Smooth muscle cell (in vitro differentiated cells): ENCODE results near the gene TMED3. TPM values are rescaled to one million over a fixed set of nuclear protein-coding genes. Genes with fewer than 3 reads are reported as not detected.
"Not testable (repeated sequence)": the region's sequence is repeated elsewhere in the genome, so short reads cannot be mapped to it uniquely, and the experiment has no call there.

ENCODE experiments used
- DNase-seq: peaks from one replicate; lab custom pipeline; 2025; ENCODE audit not compliant: unreplicated experiment; lab: John Stamatoyannopoulos, UW
- H2AFZ ChIP-seq: fragments of 200-600 bp; sonication (generic); 2 replicates; pipeline ENCODE4 v1.6.0; 2016; ENCODE audit warnings: antibody characterized with exemption, low read depth, mild to moderate bottlenecking
- H3F3A ChIP-seq: fragments of 200-600 bp; sonication (generic); 2 replicates; pipeline ENCODE4 v1.6.0; 2017; ENCODE audit warnings: antibody characterized with exemption, low read depth
- H3K27ac ChIP-seq: fragments of 200-600 bp; sonication (generic); 2 replicates; pipeline ENCODE4 v1.5.1; 2016; ENCODE audit warnings: low read depth, mild to moderate bottlenecking
- H3K27me3 ChIP-seq: fragments of 200-600 bp; sonication (generic); 2 replicates; pipeline ENCODE4 v1.6.1; 2016; ENCODE audit warnings: low read depth, mild to moderate bottlenecking
- H3K36me3 ChIP-seq: fragments of 200-600 bp; sonication (generic); 2 replicates; pipeline ENCODE4 v1.5.1; 2016; ENCODE audit warnings: low read depth
- H3K4me1 ChIP-seq: fragments of 200-600 bp; sonication (generic); 2 replicates; pipeline ENCODE4 v1.5.1; 2016; ENCODE audit warnings: low read depth
- H3K4me2 ChIP-seq: fragments of 200-600 bp; sonication (generic); 2 replicates; pipeline ENCODE4 v1.6.0; 2016; ENCODE audit warnings: mild to moderate bottlenecking
- H3K4me3 ChIP-seq: fragments of 200-600 bp; sonication (generic); 2 replicates; pipeline ENCODE4 v1.5.1; 2016; ENCODE audit warnings: mild to moderate bottlenecking
- H3K79me2 ChIP-seq: fragments of 200-600 bp; sonication (generic); 2 replicates; pipeline ENCODE4 v1.6.0; 2016; ENCODE audit warnings: low read depth, mild to moderate bottlenecking
- H3K9ac ChIP-seq: fragments of 200-600 bp; sonication (generic); 2 replicates; pipeline ENCODE4 v1.6.0; 2016; ENCODE audit warnings: low read depth
- H3K9me3 ChIP-seq: fragments of 200-600 bp; sonication (generic); replicated peaks from 2 replicates; pipeline ENCODE4 v1.5.1; 2016; ENCODE audit warnings: low read depth
- H4K20me1 ChIP-seq: fragments of 200-600 bp; sonication (generic); 2 replicates; pipeline ENCODE4 v1.6.0; 2016; ENCODE audit warnings: low read depth
- CTCF ChIP-seq: fragments of 200-600 bp; sonication (generic); IDR thresholded peaks from 2 replicates; pipeline ENCODE4 v1.5.1; 2017; ENCODE audit warnings: borderline replicate concordance, mild to moderate bottlenecking, antibody characterized with exemption; ENCODE audit not compliant: insufficient read depth, poor library complexity, severe bottlenecking
- WGBS: methylation state at CpG from one replicate; pipeline ENCODE4 v1.1.7; 2016; ENCODE audit warnings: low lambda C conversion rate; 5-methylcytosine and 5-hydroxymethylcytosine counted together
- polyA plus RNA-seq: library from polyadenylated mRNA; unstranded; fragments of >200 nt; fragmentation: Nextera tagmentation; extraction: Ambion mirVana; gene quantifications from 2 replicates; pipeline ENCODE4 v1.2.1, GENCODE V29; 2016
- total RNA-seq: library from RNA; depleted of rRNA; stranded (reverse); fragments of >200 nt; gene quantifications from 2 replicates; pipeline ENCODE4 v1.2.3, GENCODE V29; 2014

Gene TMED3
- total and polyA plus RNA-seq, 2 experiments from 2014 or later = 222 to 228 TPM

DNA sequence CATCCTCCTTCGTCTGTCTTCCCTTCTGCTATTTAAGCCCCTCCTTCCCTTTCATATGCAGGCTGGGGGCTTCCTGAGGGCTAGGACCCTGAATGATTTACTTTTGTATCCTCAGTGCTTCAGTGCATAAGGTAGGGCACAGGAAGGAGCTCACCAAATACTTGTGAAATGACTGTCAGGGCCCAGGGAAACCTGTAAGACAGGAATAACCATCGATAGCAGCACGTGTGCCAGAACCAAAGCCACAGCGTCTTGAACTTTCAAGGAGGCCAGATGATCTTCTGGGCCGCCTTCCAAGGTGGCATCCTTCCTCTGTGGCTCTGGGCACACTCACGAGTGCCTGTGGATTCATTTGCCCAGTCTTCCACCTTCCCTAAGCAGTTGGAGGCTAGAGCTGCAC lies 3.9 kb downstream of the TMED3 start:
- Histone ChIP-seq H3K79me2 (peaks cover 46% of the 10 kb centered on the region), H3F3A (no peaks in the 10 kb centered on the region), H3K27ac (peak overlapping the region; percentile 61), H3K4me2 (no peak overlapping the region), H3K4me1 (peaks cover 11% of the 10 kb centered on the region), H3K9ac (no peak overlapping the region), H4K20me1 (peaks cover 70% of the 10 kb centered on the region), H3K27me3 (peaks cover 1% of the 10 kb centered on the region), H2AFZ (no peak overlapping the region), H3K9me3 (no peaks in the 10 kb centered on the region), H3K4me3 (no peak overlapping the region), H3K36me3 (peaks cover 16% of the 10 kb centered on the region)
- no peak for TF ChIP-seq CTCF
- 74% methylated on average over 6 of the region's 6 CpGs for WGBS
- DNase-seq = no peak

- no peak for DNase-seq
- no peak for TF ChIP-seq CTCF
- Histone ChIP-seq H2AFZ (no peak overlapping the region), H4K20me1 (peaks cover 78% of the 10 kb centered on the region), H3K79me2 (peaks cover 51% of the 10 kb centered on the region), H3K9ac (no peak overlapping the region), H3K9me3 (no peaks in the 10 kb centered on the region), H3K36me3 (peaks cover 16% of the 10 kb centered on the region), H3K27ac (no peak overlapping the region), H3K4me2 (no peak overlapping the region), H3F3A (no peaks in the 10 kb centered on the region), H3K4me1 (peaks cover 11% of the 10 kb centered on the region), H3K4me3 (no peak overlapping the region), H3K27me3 (no peaks in the 10 kb centered on the region)
- whole genome bisulfite sequencing = 87% methylated on average over 10 of the region's 10 CpGs
Observed at GRCh38 chr15:79315623-79316328, 4.9 kb downstream of the TMED3 start.

DNA sequence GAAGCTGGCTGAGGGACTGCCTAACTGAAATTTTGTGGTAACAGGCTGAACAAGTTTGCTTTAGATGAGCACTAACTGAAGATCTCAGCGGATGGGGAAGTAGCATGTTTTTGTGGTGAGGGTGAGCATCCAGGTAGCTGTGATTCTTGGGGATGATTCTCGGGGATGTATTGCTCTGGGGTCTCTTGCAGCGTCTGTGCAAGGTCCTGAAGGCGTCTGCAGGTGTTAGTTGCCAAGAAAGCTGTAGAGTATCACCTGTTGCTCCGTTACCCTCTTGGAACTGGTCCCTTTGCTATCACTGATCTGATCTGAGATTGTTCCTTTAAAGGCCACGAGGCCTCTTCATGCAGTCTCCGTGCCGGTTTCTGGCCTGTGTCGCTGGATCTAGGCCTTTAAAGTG lies 6.0 kb downstream of the TMED3 start:
- Histone ChIP-seq H2AFZ (no peak overlapping the region), H3K4me3 (no peak overlapping the region), H3K27ac (no peak overlapping the region), H3K4me1 (peaks cover 9% of the 10 kb centered on the region), H3K9ac (no peak overlapping the region), H3K9me3 (no peaks in the 10 kb centered on the region), H3K79me2 (peaks cover 50% of the 10 kb centered on the region), H3K27me3 (no peaks in the 10 kb centered on the region), H3K4me2 (no peak overlapping the region), H3F3A (no peaks in the 10 kb centered on the region), H3K36me3 (peaks cover 16% of the 10 kb centered on the region), H4K20me1 (peaks cover 88% of the 10 kb centered on the region)
- DNase-seq = no peak
- WGBS = 81% methylated on average over 9 of the region's 9 CpGs
- TF ChIP-seq CTCF = no peak

DNA sequence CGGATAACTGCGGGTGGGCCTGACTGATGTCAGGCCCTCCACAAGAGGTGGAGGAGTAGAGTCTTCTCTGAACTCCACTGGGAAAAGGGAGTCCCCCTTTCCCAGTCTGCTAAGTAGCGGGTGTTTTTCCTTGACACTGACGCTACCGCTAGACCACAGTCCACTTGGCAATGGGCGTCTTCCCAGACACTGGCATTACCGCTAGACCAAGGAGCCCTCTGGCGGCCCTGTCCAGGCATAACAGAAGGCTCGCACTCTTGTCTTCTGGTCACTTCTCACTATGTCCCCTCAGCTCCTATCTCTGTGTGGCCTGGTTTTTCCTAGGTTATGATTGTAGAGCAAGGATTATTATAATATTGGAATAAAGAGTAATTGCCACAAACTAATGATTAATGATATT lies 9.1 kb downstream of the TMED3 start:
- peaks cover 37% of the 10 kb centered on the region for H3K79me2 ChIP-seq
- peaks cover 87% of the 10 kb centered on the region for H4K20me1 ChIP-seq
- not testable (repeated sequence) for DNase-seq, H2AFZ ChIP-seq, H3K27me3 ChIP-seq, H3K9me3 ChIP-seq, H3K4me3 ChIP-seq, H3K4me1 ChIP-seq, H3K27ac ChIP-seq, H3K9ac ChIP-seq, H3K4me2 ChIP-seq, H3F3A ChIP-seq
- 92% methylated on average over 9 of the region's 9 CpGs for WGBS
- peaks cover 20% of the 10 kb centered on the region for H3K36me3 ChIP-seq
